Neural cell (in vitro differentiated cells): Measurements from ENCODE around the gene SLC44A5.

ENCODE experiments used
- CTCF ChIP-seq: fragments of 450-650 bp; IDR thresholded peaks from 2 replicates; pipeline ENCODE4 v1.5.1; 2014; ENCODE audit warnings: antibody characterized with exemption, mild to moderate bottlenecking, moderate library complexity; ENCODE audit not compliant: poor library complexity, severe bottlenecking
- EP300 ChIP-seq: fragments of 450-650 bp; conservative IDR thresholded peaks from 2 replicates; pipeline ENCODE4 v1.6.1; 2014; ENCODE audit warnings: antibody characterized with exemption, mild to moderate bottlenecking, moderate library complexity; ENCODE audit not compliant: poor library complexity, severe bottlenecking
- EZH2 ChIP-seq: fragments of 200-600, 300-800 bp; shearing (Covaris generic), sonication (generic); IDR thresholded peaks from 2 replicates; pipeline ENCODE4 v1.6.1; 2014; ENCODE audit warnings: antibody characterized with exemption, low read length, borderline replicate concordance, mild to moderate bottlenecking; ENCODE audit not compliant: insufficient read depth, poor library complexity, severe bottlenecking
- MXI1 ChIP-seq: fragments of 450-650 bp; conservative IDR thresholded peaks from 2 replicates; pipeline ENCODE4 v1.6.1; 2014; ENCODE audit warnings: antibody characterized with exemption, mild to moderate bottlenecking; ENCODE audit not compliant: poor library complexity, severe bottlenecking
- POLR2AphosphoS5 ChIP-seq: IDR thresholded peaks from 2 replicates; pipeline ENCODE4 v1.6.1; 2012
- RAD21 ChIP-seq: fragments of 450-650 bp; conservative IDR thresholded peaks from 2 replicates; pipeline ENCODE4 v1.6.1; 2014; ENCODE audit warnings: antibody characterized with exemption, mild to moderate bottlenecking, moderate library complexity
- SMC3 ChIP-seq: fragments of 450-650 bp; conservative IDR thresholded peaks from 2 replicates; pipeline ENCODE4 v1.6.1; 2014; ENCODE audit warnings: antibody characterized with exemption, mild to moderate bottlenecking, moderate library complexity; ENCODE audit not compliant: poor library complexity
- TAF1 ChIP-seq: IDR thresholded peaks from 2 replicates; pipeline ENCODE4 v1.6.1; 2012; ENCODE audit warnings: low read depth
- TF ChIP-seq, protein P1 (sequence below): IDR thresholded peaks from 2 replicates; pipeline ENCODE4 v1.6.1; 2012; ENCODE audit warnings: borderline replicate concordance

DNA sequence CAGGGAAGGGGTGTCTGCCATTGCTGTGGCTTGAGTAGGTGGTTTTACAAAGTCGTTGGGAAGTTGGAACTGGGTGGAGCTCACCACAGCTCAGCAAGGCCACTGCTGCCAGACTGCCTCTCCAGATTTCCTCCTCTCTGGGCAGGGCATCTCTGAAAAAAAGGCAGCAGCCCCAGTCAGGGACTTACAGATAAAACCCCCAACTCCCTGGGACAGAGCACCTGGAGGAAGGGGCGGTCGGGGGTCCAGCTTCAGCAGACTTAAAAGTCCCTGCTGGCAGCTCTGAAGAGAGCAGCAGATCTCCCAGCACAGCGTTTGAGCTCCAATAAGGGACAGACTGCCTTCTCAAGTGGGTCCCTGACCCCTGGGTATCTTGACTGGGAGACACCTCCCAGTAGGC lies 352.6 kb downstream of the SLC44A5 start:
- TF ChIP-seq CTCF (no peak), TAF1 (no peak), EP300 (no peak), RAD21 (no peak), SMC3 (no peak), EZH2 (no peak), MXI1 (no peak), POLR2AphosphoS5 (no peak)
- TF ChIP-seq, protein P1, sequence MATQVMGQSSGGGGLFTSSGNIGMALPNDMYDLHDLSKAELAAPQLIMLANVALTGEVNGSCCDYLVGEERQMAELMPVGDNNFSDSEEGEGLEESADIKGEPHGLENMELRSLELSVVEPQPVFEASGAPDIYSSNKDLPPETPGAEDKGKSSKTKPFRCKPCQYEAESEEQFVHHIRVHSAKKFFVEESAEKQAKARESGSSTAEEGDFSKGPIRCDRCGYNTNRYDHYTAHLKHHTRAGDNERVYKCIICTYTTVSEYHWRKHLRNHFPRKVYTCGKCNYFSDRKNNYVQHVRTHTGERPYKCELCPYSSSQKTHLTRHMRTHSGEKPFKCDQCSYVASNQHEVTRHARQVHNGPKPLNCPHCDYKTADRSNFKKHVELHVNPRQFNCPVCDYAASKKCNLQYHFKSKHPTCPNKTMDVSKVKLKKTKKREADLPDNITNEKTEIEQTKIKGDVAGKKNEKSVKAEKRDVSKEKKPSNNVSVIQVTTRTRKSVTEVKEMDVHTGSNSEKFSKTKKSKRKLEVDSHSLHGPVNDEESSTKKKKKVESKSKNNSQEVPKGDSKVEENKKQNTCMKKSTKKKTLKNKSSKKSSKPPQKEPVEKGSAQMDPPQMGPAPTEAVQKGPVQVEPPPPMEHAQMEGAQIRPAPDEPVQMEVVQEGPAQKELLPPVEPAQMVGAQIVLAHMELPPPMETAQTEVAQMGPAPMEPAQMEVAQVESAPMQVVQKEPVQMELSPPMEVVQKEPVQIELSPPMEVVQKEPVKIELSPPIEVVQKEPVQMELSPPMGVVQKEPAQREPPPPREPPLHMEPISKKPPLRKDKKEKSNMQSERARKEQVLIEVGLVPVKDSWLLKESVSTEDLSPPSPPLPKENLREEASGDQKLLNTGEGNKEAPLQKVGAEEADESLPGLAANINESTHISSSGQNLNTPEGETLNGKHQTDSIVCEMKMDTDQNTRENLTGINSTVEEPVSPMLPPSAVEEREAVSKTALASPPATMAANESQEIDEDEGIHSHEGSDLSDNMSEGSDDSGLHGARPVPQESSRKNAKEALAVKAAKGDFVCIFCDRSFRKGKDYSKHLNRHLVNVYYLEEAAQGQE: no peak
